Right atrium auricular region (tissue), 2 donors: ENCODE results near the gene EPHA2. TPM values are rescaled to one million over a fixed set of nuclear protein-coding genes. Genes with fewer than 3 reads are reported as not detected.

ENCODE experiments used
- DNase-seq: peaks from one replicate; pipeline ENCODE4 v3.0.0-alpha.2; 2019; ENCODE audit warnings: low spot score
- H3K27ac ChIP-seq, 2 donors: fragments of 200-600 bp; sonication (generic); 1 replicate in 1 of 2; 2 replicates in 1 of 2; pipeline ENCODE4 v1.5.1; 2016 to 2019
- H3K27me3 ChIP-seq, 2 donors: fragments of 200-600 bp; sonication (generic); one replicate each; pipeline versions ENCODE4 v1.5.1 to v1.6.0; 2017 to 2019
- H3K36me3 ChIP-seq: fragments of 200-600 bp; sonication (generic); one replicate; pipeline ENCODE4 v1.5.1; 2016
- H3K4me1 ChIP-seq, 2 donors: fragments of 200-600 bp; sonication (generic); one replicate each; pipeline versions ENCODE4 v1.5.1 to v1.6.0; 2017 to 2019
- H3K4me3 ChIP-seq, 2 donors: fragments of 200-600 bp; sonication (generic); 1 replicate in 1 of 2; 2 replicates in 1 of 2; pipeline ENCODE4 v1.5.1; 2017 to 2019; ENCODE audit warnings: mild to moderate bottlenecking in 1 of 2, moderate library complexity in 1 of 2
- H3K9me3 ChIP-seq, 2 donors: fragments of 200-600 bp; sonication (generic); one replicate each; pipeline ENCODE4 v1.5.1; 2019
- total RNA-seq, 2 donors: library from RNA; depleted of rRNA; stranded (reverse); fragments of >200 nt; gene quantifications; one replicate each; pipeline ENCODE4 v1.1.0, GENCODE V29; 2016
- TF ChIP-seq, protein P1 (sequence below), 2 donors: fragments of 200-600 bp; sonication (generic); IDR thresholded peaks; one replicate each; pipeline ENCODE4 v1.5.1; 2019; ENCODE audit warnings: antibody characterized with exemption in 2 of 2

Gene EPHA2
- total RNA-seq, 2 donors from 2014 or later = 17.5 to 43.5 TPM

DNA sequence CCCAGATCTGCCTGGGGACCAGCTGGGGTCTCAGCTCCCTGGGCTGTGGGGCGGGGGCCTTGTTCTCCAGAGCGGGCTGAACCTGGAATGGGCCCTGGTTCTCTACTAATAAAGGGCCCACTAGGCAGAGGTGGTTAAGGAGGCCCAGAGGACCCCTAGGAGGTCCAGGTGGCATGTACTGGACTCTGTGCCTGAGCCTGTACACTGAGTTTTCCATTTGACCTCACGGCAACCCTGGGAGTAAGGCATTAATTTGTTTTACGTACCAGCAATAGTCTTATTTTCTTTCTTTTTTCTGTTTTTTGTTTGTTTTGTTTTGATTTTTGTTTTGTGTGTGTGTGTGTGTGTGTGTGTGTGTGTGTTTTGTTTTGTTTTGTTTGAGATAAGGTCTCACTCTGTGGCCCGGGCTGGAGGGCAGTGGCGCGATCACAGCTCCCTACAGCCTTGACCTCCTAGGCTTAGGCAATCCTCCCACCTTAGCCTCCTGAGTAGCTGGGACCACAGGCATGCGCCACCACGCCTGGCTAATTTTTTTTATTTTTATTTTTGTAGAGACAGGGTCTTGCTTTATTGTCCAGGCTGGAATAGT is 62.9 kb downstream of the EPHA2 start:
- DNase-seq = no peak
- H3K4me3 ChIP-seq = no peak overlapping the region
- TF ChIP-seq, protein P1, sequence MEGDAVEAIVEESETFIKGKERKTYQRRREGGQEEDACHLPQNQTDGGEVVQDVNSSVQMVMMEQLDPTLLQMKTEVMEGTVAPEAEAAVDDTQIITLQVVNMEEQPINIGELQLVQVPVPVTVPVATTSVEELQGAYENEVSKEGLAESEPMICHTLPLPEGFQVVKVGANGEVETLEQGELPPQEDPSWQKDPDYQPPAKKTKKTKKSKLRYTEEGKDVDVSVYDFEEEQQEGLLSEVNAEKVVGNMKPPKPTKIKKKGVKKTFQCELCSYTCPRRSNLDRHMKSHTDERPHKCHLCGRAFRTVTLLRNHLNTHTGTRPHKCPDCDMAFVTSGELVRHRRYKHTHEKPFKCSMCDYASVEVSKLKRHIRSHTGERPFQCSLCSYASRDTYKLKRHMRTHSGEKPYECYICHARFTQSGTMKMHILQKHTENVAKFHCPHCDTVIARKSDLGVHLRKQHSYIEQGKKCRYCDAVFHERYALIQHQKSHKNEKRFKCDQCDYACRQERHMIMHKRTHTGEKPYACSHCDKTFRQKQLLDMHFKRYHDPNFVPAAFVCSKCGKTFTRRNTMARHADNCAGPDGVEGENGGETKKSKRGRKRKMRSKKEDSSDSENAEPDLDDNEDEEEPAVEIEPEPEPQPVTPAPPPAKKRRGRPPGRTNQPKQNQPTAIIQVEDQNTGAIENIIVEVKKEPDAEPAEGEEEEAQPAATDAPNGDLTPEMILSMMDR (IDR thresholded peaks at IDR 0.05) = no peak
- H3K4me1 ChIP-seq = peaks cover 0 to 10% of the 10 kb centered on the region in 2 donors
- no peaks in the 10 kb centered on the region for H3K36me3 ChIP-seq
- H3K27me3 ChIP-seq = no peaks in the 10 kb centered on the region
- no peaks in the 10 kb centered on the region for H3K9me3 ChIP-seq
- no peak overlapping the region for H3K27ac ChIP-seq

DNA sequence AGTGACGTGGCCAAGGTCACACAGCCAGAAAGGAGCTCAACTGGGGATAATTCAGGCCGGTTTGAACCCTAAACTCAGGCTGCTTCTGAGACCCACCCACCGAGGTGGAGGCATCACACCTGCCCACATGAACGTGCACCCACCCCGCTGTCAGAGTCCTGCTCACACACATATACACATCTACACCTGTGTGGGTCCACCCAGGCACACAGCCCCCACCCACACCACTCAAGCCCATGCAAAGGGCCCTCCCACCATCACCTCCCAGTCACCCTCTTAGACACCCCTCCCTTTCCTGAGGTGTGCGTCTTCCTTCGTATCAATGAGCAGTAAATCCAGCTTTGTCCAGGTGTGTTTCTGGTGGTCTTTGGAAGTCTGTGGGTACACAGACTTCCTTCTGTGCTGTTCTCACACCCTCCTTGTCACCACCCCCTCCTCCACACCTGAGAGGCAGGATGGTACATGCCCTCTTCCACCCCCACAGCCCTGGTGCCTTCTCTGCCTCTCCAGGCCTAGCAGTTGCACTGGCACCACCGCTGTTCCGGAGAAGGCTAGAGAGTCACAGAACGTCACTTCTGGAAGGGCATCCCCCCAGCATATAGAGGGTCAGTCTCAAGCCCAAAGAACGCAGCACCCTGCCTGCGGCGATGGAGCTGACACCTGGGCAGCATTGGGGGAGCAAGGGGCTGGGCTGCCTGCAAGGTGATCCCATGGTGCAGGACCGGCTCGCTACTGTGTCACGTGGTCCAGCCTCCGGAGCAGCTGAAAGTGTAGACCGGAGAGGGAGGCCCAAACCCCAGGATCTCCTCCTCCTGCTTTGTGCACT is 63.6 kb downstream of the EPHA2 start:
- no peak overlapping the region for H3K4me3 ChIP-seq
- TF ChIP-seq, protein P1 (IDR thresholded peaks at IDR 0.05) = no peak
- H3K9me3 ChIP-seq = no peaks in the 10 kb centered on the region
- DNase-seq = no peak
- no peak overlapping the region for H3K27ac ChIP-seq
- peaks cover 0 to 13% of the 10 kb centered on the region in 2 donors for H3K4me1 ChIP-seq
- H3K27me3 ChIP-seq = no peaks in the 10 kb centered on the region
- H3K36me3 ChIP-seq = no peaks in the 10 kb centered on the region

GRCh38 chr1:16091296-16091695 is 64.6 kb downstream of the EPHA2 start:
- Histone ChIP-seq H3K9me3 (no peaks in the 10 kb centered on the region), H3K4me3 (no peak overlapping the region), H3K36me3 (no peaks in the 10 kb centered on the region), H3K27ac (no peak overlapping the region), H3K4me1 (peaks cover 0 to 13% of the 10 kb centered on the region in 2 donors), H3K27me3 (no peaks in the 10 kb centered on the region)
- DNase-seq = no peak
- TF ChIP-seq, protein P1 (IDR thresholded peaks at IDR 0.05) = no peak

GRCh38 chr1:16090076-16090826 is 65.6 kb downstream of the EPHA2 start:
- Histone ChIP-seq H3K9me3 (no peaks in the 10 kb centered on the region), H3K27ac (no peak overlapping the region), H3K27me3 (no peaks in the 10 kb centered on the region), H3K4me3 (no peak overlapping the region), H3K4me1 (peaks cover 0 to 13% of the 10 kb centered on the region in 2 donors), H3K36me3 (no peaks in the 10 kb centered on the region)
- no peak for DNase-seq
- TF ChIP-seq, protein P1 (IDR thresholded peaks at IDR 0.05) = no peak

- Histone ChIP-seq H3K4me3 (no peak overlapping the region), H3K36me3 (no peaks in the 10 kb centered on the region), H3K4me1 (peaks cover 0 to 13% of the 10 kb centered on the region in 2 donors), H3K27ac (no peak overlapping the region), H3K9me3 (no peaks in the 10 kb centered on the region), H3K27me3 (no peaks in the 10 kb centered on the region)
- no peak for DNase-seq
- TF ChIP-seq, protein P1 (IDR thresholded peaks at IDR 0.05) = no peak
Measured at GRCh38 chr1:16088996-16089395, 66.9 kb downstream of the EPHA2 start.
